ENCODE results near the gene JAM2. TPM values are rescaled to one million over a fixed set of nuclear protein-coding genes. Genes with fewer than 3 reads are reported as not detected.

The JAM2 gene
- polyA plus RNA-seq, 1 donor from 2014 or later, result 1.1 TPM

DNA sequence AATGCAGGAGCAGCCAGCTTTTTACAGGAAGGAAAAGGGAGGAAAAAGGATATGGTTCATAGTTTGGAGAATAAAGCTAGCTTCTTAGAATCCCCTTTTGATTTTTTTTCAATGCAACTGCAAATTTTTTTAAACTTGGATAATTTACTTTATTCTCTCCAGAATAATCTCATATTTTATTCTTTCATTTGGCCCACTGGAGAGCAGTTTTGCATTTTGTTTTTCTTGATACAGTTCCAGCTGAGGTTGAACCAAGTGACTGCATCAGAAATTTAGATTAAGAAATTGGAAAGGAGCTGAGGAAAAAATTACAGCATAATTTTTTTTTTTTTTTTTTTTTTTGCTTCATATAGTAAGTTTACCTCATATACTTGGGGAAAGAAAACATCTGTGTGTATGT, 118.5 kb downstream of the JAM2 start:
- H3K9ac ChIP-seq (ENCODE audit: low read length), result no peak overlapping the region
- no peak overlapping the region for H3K4me3 ChIP-seq (ENCODE audit: low read length)
- no peak overlapping the region for H2AFZ ChIP-seq (ENCODE audit: low read depth, low read length)
- no peak for TF ChIP-seq EZH2 (IDR thresholded peaks at IDR 0.05; ENCODE audit: borderline replicate concordance, insufficient read depth, low read length, poor library complexity, severe bottlenecking)
- TF ChIP-seq, protein P1, sequence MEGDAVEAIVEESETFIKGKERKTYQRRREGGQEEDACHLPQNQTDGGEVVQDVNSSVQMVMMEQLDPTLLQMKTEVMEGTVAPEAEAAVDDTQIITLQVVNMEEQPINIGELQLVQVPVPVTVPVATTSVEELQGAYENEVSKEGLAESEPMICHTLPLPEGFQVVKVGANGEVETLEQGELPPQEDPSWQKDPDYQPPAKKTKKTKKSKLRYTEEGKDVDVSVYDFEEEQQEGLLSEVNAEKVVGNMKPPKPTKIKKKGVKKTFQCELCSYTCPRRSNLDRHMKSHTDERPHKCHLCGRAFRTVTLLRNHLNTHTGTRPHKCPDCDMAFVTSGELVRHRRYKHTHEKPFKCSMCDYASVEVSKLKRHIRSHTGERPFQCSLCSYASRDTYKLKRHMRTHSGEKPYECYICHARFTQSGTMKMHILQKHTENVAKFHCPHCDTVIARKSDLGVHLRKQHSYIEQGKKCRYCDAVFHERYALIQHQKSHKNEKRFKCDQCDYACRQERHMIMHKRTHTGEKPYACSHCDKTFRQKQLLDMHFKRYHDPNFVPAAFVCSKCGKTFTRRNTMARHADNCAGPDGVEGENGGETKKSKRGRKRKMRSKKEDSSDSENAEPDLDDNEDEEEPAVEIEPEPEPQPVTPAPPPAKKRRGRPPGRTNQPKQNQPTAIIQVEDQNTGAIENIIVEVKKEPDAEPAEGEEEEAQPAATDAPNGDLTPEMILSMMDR (IDR thresholded peaks at IDR 0.05; ENCODE audit: poor library complexity, severe bottlenecking), result no peak
- no peak for TF ChIP-seq SMC3 (conservative IDR thresholded peaks at IDR 0.05; ENCODE audit: poor library complexity)
- no peak for TF ChIP-seq POLR2AphosphoS5 (IDR thresholded peaks at IDR 0.05)
- no peak for TF ChIP-seq MXI1 (conservative IDR thresholded peaks at IDR 0.05; ENCODE audit: poor library complexity, severe bottlenecking)
- no peak for TF ChIP-seq EP300 (conservative IDR thresholded peaks at IDR 0.05; ENCODE audit: poor library complexity, severe bottlenecking)
- TF ChIP-seq, protein P2, sequence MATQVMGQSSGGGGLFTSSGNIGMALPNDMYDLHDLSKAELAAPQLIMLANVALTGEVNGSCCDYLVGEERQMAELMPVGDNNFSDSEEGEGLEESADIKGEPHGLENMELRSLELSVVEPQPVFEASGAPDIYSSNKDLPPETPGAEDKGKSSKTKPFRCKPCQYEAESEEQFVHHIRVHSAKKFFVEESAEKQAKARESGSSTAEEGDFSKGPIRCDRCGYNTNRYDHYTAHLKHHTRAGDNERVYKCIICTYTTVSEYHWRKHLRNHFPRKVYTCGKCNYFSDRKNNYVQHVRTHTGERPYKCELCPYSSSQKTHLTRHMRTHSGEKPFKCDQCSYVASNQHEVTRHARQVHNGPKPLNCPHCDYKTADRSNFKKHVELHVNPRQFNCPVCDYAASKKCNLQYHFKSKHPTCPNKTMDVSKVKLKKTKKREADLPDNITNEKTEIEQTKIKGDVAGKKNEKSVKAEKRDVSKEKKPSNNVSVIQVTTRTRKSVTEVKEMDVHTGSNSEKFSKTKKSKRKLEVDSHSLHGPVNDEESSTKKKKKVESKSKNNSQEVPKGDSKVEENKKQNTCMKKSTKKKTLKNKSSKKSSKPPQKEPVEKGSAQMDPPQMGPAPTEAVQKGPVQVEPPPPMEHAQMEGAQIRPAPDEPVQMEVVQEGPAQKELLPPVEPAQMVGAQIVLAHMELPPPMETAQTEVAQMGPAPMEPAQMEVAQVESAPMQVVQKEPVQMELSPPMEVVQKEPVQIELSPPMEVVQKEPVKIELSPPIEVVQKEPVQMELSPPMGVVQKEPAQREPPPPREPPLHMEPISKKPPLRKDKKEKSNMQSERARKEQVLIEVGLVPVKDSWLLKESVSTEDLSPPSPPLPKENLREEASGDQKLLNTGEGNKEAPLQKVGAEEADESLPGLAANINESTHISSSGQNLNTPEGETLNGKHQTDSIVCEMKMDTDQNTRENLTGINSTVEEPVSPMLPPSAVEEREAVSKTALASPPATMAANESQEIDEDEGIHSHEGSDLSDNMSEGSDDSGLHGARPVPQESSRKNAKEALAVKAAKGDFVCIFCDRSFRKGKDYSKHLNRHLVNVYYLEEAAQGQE (IDR thresholded peaks at IDR 0.05; ENCODE audit: borderline replicate concordance), result no peak
- TF ChIP-seq TAF1 (IDR thresholded peaks at IDR 0.05; ENCODE audit: low read depth), result no peak
- no peak for TF ChIP-seq RAD21 (conservative IDR thresholded peaks at IDR 0.05)
- H3F3A ChIP-seq (ENCODE audit: insufficient read depth, low read length, poor library complexity, severe bottlenecking), result no peaks in the 10 kb centered on the region
- no peaks in the 10 kb centered on the region for H4K20me1 ChIP-seq (ENCODE audit: insufficient read depth)
- no peaks in the 10 kb centered on the region for H3K27me3 ChIP-seq (ENCODE audit: insufficient read depth, low read depth, low read length)
- no peak overlapping the region for H3K4me2 ChIP-seq (ENCODE audit: low read length)
- H3K9me3 ChIP-seq (ENCODE audit: low read length), result no peaks in the 10 kb centered on the region
- H3K79me2 ChIP-seq (replicated peaks; ENCODE audit: insufficient read depth, low read length), result no peaks in the 10 kb centered on the region
- no peaks in the 10 kb centered on the region for H3K9me2 ChIP-seq (ENCODE audit: insufficient read depth, low read length)
- H3K27ac ChIP-seq (ENCODE audit: low read length), result no peak overlapping the region
- peaks cover 6% of the 10 kb centered on the region for H3K36me3 ChIP-seq (ENCODE audit: insufficient read depth, low read length)

DNA sequence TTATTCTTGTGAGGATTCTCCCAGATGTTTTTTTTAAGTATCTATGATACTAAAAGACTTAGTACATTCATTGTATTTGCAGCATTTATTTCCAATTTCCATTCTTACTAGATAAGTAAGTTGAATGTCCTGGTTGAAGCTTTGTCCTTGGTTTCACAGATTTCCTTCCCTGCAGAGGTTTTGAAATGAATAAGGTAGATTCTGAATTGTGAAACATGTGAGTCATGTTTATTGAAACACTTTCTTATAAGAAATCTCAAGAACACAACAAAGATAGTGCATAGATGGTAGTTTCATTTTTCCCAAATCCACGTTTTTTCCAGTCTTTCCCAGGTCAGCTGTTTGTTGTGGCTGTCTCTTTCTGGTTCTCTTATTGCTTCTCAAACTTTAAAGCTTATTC, 120.5 kb downstream of the JAM2 start:
- H3K79me2 ChIP-seq (replicated peaks; ENCODE audit: insufficient read depth, low read length), result no peaks in the 10 kb centered on the region
- no peak overlapping the region for H2AFZ ChIP-seq (ENCODE audit: low read depth, low read length)
- no peak overlapping the region for H3K4me2 ChIP-seq (ENCODE audit: low read length)
- no peaks in the 10 kb centered on the region for H3K9me2 ChIP-seq (ENCODE audit: insufficient read depth, low read length)
- H3K9me3 ChIP-seq (ENCODE audit: low read length), result no peaks in the 10 kb centered on the region
- no peaks in the 10 kb centered on the region for H4K20me1 ChIP-seq (ENCODE audit: insufficient read depth)
- H3K27ac ChIP-seq (ENCODE audit: low read length), result no peak overlapping the region
- no peaks in the 10 kb centered on the region for H3K27me3 ChIP-seq (ENCODE audit: insufficient read depth, low read depth, low read length)
- no peaks in the 10 kb centered on the region for H3F3A ChIP-seq (ENCODE audit: insufficient read depth, low read length, poor library complexity, severe bottlenecking)
- TF ChIP-seq, protein P1 (IDR thresholded peaks at IDR 0.05; ENCODE audit: poor library complexity, severe bottlenecking), result no peak
- TF ChIP-seq TAF1 (IDR thresholded peaks at IDR 0.05; ENCODE audit: low read depth) (no peak), EZH2 (IDR thresholded peaks at IDR 0.05; ENCODE audit: borderline replicate concordance, insufficient read depth, low read length, poor library complexity, severe bottlenecking) (no peak), MXI1 (conservative IDR thresholded peaks at IDR 0.05; ENCODE audit: poor library complexity, severe bottlenecking) (no peak), RAD21 (conservative IDR thresholded peaks at IDR 0.05) (no peak), EP300 (conservative IDR thresholded peaks at IDR 0.05; ENCODE audit: poor library complexity, severe bottlenecking) (no peak), SMC3 (conservative IDR thresholded peaks at IDR 0.05; ENCODE audit: poor library complexity) (no peak), POLR2AphosphoS5 (IDR thresholded peaks at IDR 0.05) (no peak)
- TF ChIP-seq, protein P2 (IDR thresholded peaks at IDR 0.05; ENCODE audit: borderline replicate concordance), result no peak
- H3K36me3 ChIP-seq (ENCODE audit: insufficient read depth, low read length), result peaks cover 6% of the 10 kb centered on the region
- H3K4me3 ChIP-seq (ENCODE audit: low read length), result no peak overlapping the region
- H3K9ac ChIP-seq (ENCODE audit: low read length), result no peak overlapping the region
